HAP-1 (cell line): ENCODE data around the gene SMARCAD1.
"Not testable (repeated sequence)": the region's sequence is repeated elsewhere in the genome, so short reads cannot be mapped to it uniquely, and the experiment has no call there.

Source experiments
- DNase-seq, 2 experiments: peaks; one replicate each; pipeline ENCODE4 v3.0.0-alpha.2; 2016 to 2020; ENCODE audit warnings: low spot score in 2 of 2
- H3K27me3 ChIP-seq: fragments of 250-450 bp; sonication (Bioruptor Pico); 2 replicates; pipeline ENCODE4 v1.5.1; 2020; ENCODE audit warnings: low read depth, mild to moderate bottlenecking, moderate library complexity
- H3K36me3 ChIP-seq: fragments of 250-450 bp; sonication (Bioruptor Pico); replicated peaks from 2 replicates; pipeline ENCODE4 v1.5.1; 2020; ENCODE audit warnings: mild to moderate bottlenecking
- H3K4me1 ChIP-seq: fragments of 250-450 bp; sonication (Bioruptor Pico); 2 replicates; pipeline ENCODE4 v1.5.1; 2020; ENCODE audit warnings: mild to moderate bottlenecking
- H3K4me3 ChIP-seq: fragments of 250-450 bp; sonication (Bioruptor Pico); 2 replicates; pipeline ENCODE4 v1.5.1; 2020; ENCODE audit warnings: mild to moderate bottlenecking, moderate library complexity
- H3K9me3 ChIP-seq: fragments of 250-450 bp; sonication (Bioruptor Pico); 2 replicates; pipeline ENCODE4 v1.5.1; 2020; ENCODE audit warnings: mild to moderate bottlenecking, moderate library complexity
- in situ Hi-C: fragments of 300-500 bp; cut with MboI; formaldehyde crosslinking; loops from 3 replicates; pipeline ENCODE4 v1.14.3; 2020; ENCODE audit warnings: low sequenced_read_pairs, inconsistent platforms, mixed read lengths

Gene SMARCAD1

DNA sequence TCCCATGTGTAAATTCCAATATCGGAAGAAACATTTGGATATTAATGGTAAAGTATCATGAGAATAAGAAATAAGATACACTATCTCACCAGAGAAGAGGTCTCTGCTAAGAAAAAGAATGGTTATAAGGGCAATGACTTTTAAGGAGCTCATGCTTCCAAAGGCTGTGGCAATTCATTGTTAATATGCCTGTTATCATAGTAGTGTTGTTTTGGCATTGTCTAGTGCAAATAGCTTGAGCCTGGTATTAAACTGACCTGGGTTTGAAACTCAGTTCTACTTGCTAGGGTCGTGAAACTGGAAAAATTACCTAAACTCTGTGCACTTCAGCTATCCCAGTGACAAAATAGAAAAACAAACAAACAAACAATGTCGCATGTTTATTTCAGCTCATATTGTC lies 126.2 kb downstream of the SMARCAD1 start:
- Histone ChIP-seq H3K27me3 (no peaks in the 10 kb centered on the region), H3K4me1 (no peaks in the 10 kb centered on the region), H3K9me3 (no peaks in the 10 kb centered on the region), H3K36me3 (no peaks in the 10 kb centered on the region), H3K4me3 (no peak overlapping the region)
- DNase-seq: no peak
- in situ Hi-C loops: no loop called here

GRCh38 chr4:94334476-94334875 lies 126.8 kb downstream of the SMARCAD1 start:
- in situ Hi-C loops: no loop called here
- Histone ChIP-seq H3K36me3 (no peaks in the 10 kb centered on the region), H3K4me1 (no peaks in the 10 kb centered on the region), H3K9me3 (no peaks in the 10 kb centered on the region), H3K4me3 (no peak overlapping the region), H3K27me3 (no peaks in the 10 kb centered on the region)
- no peak for DNase-seq

DNA sequence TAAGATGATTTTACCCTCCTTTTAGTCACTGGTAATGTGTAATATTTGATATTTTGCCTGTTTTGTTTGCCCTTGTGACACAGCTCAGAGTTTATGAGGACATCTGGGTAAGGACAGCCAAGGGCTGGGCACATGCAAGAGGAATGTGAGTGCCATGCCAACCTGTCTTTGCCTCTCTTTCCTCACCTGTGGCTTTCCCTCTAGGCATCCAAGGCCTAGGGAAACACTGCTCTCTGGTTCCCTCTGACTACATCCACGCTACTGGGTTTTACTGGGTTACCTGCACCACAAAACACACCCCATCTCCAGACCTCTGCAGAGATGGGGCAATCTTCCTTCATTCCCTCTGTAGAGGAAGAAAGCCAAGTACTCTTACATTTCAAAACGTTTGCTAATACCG lies 127.3 kb downstream of the SMARCAD1 start:
- Histone ChIP-seq H3K36me3 (no peaks in the 10 kb centered on the region), H3K4me3 (no peak overlapping the region), H3K4me1 (no peaks in the 10 kb centered on the region), H3K9me3 (no peaks in the 10 kb centered on the region), H3K27me3 (no peaks in the 10 kb centered on the region)
- in situ Hi-C loops: no loop called here
- no peak for DNase-seq

DNA sequence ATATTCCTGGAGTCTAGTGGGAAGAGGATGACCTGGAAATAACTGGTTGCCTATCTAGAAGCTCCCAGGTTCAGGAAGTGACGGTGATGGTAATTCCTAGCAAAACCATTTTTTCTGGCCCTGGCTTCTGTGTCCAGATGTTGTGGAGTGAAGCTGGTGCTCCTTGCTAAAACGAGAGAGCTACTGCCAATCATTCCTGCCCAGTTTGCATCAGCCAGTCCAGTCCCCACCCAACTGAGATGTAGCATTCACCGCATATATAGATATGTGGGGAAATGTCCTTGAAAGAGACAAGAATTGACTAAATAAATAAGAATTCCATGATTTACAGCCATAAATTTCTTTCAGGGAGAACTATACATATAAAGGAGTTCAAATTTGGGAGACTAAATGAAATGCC lies 128.6 kb downstream of the SMARCAD1 start:
- Histone ChIP-seq H3K4me1 (peaks cover 3% of the 10 kb centered on the region), H3K36me3 (no peaks in the 10 kb centered on the region), H3K4me3 (no peak overlapping the region), H3K27me3 (no peaks in the 10 kb centered on the region), H3K9me3 (no peaks in the 10 kb centered on the region)
- DNase-seq: no peak
- in situ Hi-C loops: no loop called here

GRCh38 chr4:94336791-94337190 lies 129.1 kb downstream of the SMARCAD1 start:
- H3K4me1 ChIP-seq, H3K27me3 ChIP-seq, DNase-seq, H3K9me3 ChIP-seq, in situ Hi-C loops, H3K36me3 ChIP-seq, H3K4me3 ChIP-seq: not testable (repeated sequence)

- in situ Hi-C loops: no loop called here
Measured at GRCh38 chr4:94338681-94339351, 131.2 kb downstream of the SMARCAD1 start.

GRCh38 chr4:94339779-94340178 lies 132.1 kb downstream of the SMARCAD1 start:
- Histone ChIP-seq H3K4me3 (no peak overlapping the region), H3K36me3 (no peaks in the 10 kb centered on the region), H3K9me3 (no peaks in the 10 kb centered on the region), H3K27me3 (no peaks in the 10 kb centered on the region), H3K4me1 (peaks cover 16% of the 10 kb centered on the region)
- in situ Hi-C loops: no loop called here
- no peak for DNase-seq

More at GRCh38 chr4:94338681-94339351, 131.2 kb downstream of the SMARCAD1 start:
- Histone ChIP-seq H3K9me3 (no peaks in the 10 kb centered on the region), H3K27me3 (no peaks in the 10 kb centered on the region), H3K4me3 (no peak overlapping the region), H3K4me1 (peaks cover 16% of the 10 kb centered on the region), H3K36me3 (no peaks in the 10 kb centered on the region)
- no peak for DNase-seq
